Sigmoid colon (tissue), 4 donors: Measurements from ENCODE around the gene TP53I3.
A peak's percentile ranks its signal among the peaks of the same experiment; 100 is the strongest.

Experiments used
- CTCF ChIP-seq, 4 experiments: fragments of 450-650 bp in 3 of 4; fragments of 200-600 bp in 1 of 4; IDR thresholded peaks; one replicate each; pipeline ENCODE4 v1.5.1; 2016 to 2019; ENCODE audit warnings: antibody characterized with exemption in 4 of 4, mild to moderate bottlenecking in 3 of 4, moderate library complexity in 2 of 4
- EP300 ChIP-seq, 4 donors: sonication (generic); formaldehyde crosslinking; IDR thresholded peaks; one replicate each; pipeline ENCODE4 v1.6.1; 2017; ENCODE audit warnings: antibody characterized with exemption in 4 of 4
- POLR2AphosphoS5 ChIP-seq, 4 donors: sonication (generic); formaldehyde crosslinking; IDR thresholded peaks; one replicate each; pipeline ENCODE4 v1.6.1; 2017; ENCODE audit warnings: antibody characterized with exemption in 4 of 4

GRCh38 chr2:24046930-24047702, 37.5 kb downstream of the TP53I3 start, which contains the start of gene WDCP:
- TF ChIP-seq CTCF (IDR thresholded peaks at IDR 0.05) (no peak), POLR2AphosphoS5 (IDR thresholded peaks at IDR 0.05) (peak; percentile 39 to 87 (median 82)), EP300 (IDR thresholded peaks at IDR 0.05) (no peak)
